Measurements from ENCODE around the gene PSMD5.
A peak's percentile ranks its signal among the peaks of the same experiment; 100 is the strongest.

The PSMD5 gene

DNA sequence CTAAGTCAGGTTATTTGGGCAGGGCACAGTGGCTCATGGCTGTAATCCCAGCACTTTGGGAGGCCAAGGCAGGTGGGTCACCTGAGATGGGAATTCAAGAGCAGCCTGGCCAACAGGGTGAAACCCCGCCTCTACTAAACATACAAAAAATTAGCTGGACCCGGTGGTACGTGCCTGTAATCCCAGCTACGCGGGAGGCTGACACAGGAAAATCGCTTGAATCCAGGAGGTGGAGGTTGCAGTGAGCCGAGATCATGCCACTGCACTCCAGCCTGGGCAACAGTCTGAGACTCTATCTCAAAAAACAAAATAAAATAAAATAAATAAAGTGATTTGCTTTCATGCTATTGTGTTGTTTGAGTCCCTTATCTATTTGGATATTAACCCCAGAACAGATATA is 41.3 kb downstream of the PSMD5 start:
- no peak for DNase-seq

- peak; percentile 54 for DNase-seq
Measured at GRCh38 chr9:120792898-120793765, 49.6 kb downstream of the PSMD5 start, which contains the start of gene FBXW2. Gene FBXW2 (minus strand): TSS chr9:120793416. CDS start chr9:120788258, 5,158 bp downstream.

DNA sequence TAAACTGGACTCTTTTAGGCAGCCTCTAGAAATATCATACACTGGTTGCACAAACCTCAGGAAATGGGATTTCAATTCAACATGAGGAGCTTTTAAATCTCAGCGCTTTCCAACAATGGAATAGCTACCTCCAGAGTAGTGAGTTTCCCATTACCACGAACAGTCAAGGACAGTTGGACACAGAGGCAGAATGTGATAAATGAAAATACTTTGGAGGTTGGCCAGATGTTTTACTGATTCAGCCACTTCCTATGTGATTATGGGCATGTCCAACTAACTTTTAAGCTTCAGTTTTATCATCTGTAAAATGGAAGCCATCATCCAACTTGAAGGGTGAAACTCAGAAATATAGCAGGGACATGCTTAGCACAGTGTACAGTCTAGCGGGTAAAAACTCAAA is 51.6 kb downstream of the PSMD5 start:
- DNase-seq = no peak

- DNase-seq = no peak
Measured at GRCh38 chr9:120787933-120788332, 54.8 kb downstream of the PSMD5 start.

GRCh38 chr9:120783602-120784047 is 59.1 kb downstream of the PSMD5 start:
- DNase-seq = no peak

DNA sequence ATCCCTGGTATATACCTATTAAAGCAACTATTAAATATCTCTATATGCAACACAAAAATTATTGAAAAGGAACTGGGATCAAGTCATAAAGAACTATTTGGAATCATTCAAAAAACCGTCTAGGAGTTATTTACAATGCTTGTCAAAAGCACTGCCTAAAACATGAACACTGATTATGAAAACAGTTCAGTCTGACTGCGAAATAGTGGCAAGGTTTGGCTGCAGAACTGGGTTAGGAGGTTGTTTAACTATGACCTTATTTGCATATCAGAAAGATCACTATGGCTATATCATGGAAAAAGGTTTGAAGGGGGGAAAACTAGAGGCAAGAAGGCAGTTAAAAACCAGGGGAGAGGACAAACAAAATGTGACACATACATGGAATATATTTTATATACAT is 61.5 kb downstream of the PSMD5 start:
- DNase-seq = no peak

DNA sequence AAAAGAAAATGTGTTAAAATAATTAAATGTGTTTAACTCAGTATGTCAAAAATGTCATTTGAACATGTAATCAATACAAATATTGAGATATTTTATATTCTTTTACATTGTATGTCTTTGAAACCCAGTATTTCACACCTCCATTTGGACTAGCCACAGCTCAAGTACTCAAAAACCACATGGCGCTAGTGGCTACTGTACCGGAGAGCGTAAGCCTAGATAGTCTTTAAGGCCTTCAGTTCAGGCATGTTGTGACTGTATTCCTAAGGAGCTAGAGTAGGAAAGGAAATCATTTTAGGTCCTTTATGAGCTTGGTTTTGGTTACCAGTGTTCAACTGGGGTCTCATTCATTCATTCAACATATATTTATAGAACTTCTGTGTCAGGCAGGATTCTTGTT is 62.4 kb downstream of the PSMD5 start:
- DNase-seq = no peak

- DNase-seq = no peak
Measured at GRCh38 chr9:120779227-120779626, 63.5 kb downstream of the PSMD5 start.

- DNase-seq = no peak
Measured at GRCh38 chr9:120778758-120779157, 64.0 kb downstream of the PSMD5 start.

DNA sequence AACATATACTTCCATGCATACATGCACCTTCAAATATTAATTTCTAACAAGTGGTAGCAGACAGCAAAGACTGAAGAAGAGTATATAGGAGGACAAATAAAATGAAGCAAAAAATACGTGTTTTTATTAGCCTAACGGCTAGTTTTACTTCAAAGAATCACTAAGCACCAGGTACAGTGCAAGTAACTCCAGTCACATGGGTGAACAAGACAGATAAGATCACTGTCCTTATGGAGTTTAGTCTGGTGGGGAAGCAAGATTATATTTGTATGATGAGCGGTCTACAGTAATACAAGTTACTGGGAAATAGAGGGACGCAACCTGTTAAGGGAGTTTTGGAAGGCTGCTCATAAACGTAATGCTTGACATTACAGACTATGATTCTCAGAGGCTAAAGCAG is 65.5 kb downstream of the PSMD5 start:
- DNase-seq = no peak

GRCh38 chr9:120776788-120777187 is 65.9 kb downstream of the PSMD5 start:
- no peak for DNase-seq

DNA sequence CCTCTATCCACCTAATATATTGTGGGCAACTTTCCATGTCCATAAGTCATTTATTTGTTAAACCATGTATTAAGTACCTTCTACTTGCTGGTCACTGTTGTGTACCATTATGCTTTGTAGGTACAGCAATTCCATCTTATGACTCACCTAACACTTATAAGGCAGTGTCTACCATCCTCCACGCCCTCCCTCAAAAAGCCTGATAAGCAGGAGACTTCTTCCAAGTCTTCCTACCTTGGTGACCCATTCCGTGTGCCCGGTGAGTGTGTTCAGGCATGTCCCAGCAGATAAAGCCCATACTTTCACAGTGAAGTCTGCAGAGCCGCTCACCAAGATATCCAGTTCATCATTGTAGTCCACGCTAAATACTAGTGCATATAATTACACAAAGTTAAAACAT is 66.9 kb downstream of the PSMD5 start:
- no peak for DNase-seq

- DNase-seq = no peak
Measured at GRCh38 chr9:120774719-120775118, 68.0 kb downstream of the PSMD5 start.

DNA sequence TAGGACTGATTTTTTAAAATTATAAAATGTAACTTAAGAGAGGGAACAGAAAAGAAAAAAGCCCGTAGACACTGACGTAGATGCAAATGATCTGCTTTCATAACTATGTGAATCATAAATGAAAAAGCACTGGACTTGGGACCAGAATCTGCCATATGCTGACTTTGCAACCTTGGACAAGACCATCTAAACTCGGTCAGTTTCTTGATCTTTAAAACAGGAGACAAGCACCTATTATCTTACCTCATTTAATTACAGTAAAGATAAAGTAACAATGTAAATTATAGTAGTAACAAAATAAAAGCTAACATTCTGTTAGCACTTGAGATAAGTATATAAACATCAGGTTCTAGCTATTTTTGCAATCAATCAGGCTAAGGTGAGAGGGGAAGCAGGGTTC is 69.5 kb downstream of the PSMD5 start:
- no peak for DNase-seq

DNA sequence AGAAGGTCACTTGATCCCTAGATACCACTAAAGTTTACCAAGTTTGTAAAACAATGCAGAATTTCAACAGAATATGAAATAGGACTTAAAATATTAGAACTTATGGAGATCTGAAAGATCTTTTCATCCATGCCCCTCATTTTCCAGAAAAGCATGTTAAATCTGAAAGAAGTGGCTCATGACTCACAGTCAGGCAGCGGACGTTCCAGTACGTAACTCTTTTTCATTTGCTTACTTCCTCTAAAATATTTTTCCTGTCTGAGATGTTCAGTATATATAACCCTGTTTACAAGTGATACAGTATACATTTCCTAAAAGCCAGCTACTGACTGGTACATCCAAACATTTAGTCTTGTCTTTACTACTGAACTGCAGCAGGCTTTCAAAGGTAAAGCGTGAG is 71.8 kb downstream of the PSMD5 start:
- no peak for DNase-seq

- DNase-seq = no peak
Measured at GRCh38 chr9:120768886-120769285, 73.8 kb downstream of the PSMD5 start.

DNA sequence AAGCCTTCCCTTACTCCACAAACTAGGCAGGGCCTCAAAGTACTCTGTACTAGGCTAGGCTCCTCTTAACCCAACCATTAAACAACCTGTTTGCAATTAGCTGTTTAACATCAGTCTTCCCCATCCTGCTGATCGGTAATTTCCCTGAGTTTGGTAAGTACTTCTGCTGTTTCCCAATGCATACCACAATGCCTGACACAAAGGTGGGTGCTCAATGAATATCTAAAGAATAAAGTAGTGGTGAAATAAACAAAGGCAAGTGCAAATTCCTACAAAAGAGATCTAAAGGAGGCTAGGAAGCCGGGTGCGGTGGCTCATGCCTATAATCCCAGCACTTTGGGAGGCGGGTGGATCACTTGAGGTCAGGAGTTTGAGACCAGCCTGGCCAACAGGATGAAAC is 74.5 kb downstream of the PSMD5 start:
- no peak for DNase-seq

GRCh38 chr9:120767451-120767850 is 75.3 kb downstream of the PSMD5 start:
- DNase-seq = no peak

Measured in NCI-H1694 treated with DMSO at 0.1 percent for 48 hours (cell line).